Tongue (tissue), 2 donors: ENCODE results near the gene GUCY1B1. TPM values are rescaled to one million over a fixed set of nuclear protein-coding genes. Genes with fewer than 3 reads are reported as not detected.
"Not testable (repeated sequence)": the region's sequence is repeated elsewhere in the genome, so short reads cannot be mapped to it uniquely, and the experiment has no call there.

Experiments used
- DNase-seq: peaks from one replicate; pipeline ENCODE4 v3.0.0-alpha.2; 2015
- total RNA-seq: library from RNA; depleted of rRNA; stranded (reverse); fragments of >200 nt; gene quantifications from one replicate; pipeline ENCODE4 v1.2.3, GENCODE V29; 2014

Gene GUCY1B1
- total RNA-seq, 1 donor from 2014 or later = 26.6 TPM

DNA sequence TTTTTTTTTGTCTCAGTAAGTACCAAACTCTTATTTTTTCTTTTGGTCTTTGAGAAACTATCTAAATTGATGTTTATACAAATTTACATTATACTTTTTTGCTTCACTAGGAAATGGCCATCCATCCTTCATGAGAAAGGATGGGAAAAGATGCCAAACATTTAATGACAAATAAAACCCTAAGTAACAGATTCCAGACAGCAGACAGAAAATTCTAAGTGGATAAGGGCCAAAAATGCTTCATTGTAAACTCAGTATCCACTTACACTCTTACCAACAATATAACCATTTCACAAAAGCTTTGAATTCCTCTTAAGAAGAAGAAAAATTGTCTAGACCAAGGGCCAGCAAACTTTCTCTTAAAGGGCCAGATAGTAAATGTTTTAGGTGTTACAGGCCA, 3.5 kb downstream of the GUCY1B1 start:
- DNase-seq = peak; percentile 61

DNA sequence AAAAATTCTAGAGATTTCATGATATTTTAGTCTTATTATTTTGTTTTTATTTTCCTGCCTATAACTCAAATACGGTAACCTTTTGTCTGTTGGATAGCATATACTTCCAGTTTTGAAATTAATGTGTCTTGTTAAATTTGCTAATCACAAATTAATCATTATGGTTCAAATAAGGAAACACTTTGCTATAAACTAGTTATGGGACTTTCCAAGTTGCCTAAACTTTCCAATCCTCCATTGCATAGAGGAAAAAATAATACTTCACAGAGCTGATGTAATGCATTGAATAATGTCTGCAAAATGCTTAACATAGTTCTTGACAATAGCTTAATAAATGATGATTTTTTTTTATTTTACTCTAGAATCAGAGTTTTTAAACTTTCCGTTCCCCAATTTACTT, 4.7 kb downstream of the GUCY1B1 start:
- DNase-seq = no peak

DNA sequence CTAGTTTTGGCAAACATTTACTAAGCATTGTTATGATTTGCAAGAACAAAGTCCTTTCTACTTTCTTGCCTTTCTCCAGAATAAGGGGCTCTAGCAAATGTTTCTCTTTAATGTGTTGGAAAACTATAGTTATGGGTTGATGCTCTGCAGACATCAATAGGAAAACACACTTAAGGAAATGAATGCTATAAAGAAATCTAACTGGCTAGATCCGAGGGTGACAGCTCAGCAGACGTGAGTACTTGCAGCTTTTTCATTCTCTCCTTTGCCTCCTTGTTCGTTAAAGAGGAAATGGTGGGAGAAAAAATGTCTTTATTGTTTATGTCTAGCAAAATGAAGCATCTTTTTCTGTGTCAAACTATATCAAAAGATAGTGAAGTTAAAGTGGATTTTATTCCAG, 6.3 kb downstream of the GUCY1B1 start:
- no peak for DNase-seq

DNA sequence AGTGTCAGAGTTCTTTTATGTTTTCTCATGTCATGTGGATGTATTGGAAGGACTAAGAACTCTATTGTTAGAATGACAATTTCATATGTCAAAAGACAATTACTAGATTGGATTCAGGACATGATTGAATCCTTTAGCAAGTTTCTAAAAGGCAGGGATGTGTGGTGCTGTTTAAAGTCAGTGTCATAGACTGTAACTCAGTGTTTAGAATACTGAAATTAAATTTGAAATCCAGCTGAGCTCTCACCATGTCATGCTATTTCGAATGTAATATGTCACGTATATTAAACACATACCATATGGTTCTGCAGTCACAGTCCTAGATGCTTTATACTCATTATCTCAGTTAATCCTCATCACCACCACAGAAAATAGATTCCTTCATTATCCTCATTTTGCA, 7.8 kb downstream of the GUCY1B1 start:
- DNase-seq = peak; percentile 27

DNA sequence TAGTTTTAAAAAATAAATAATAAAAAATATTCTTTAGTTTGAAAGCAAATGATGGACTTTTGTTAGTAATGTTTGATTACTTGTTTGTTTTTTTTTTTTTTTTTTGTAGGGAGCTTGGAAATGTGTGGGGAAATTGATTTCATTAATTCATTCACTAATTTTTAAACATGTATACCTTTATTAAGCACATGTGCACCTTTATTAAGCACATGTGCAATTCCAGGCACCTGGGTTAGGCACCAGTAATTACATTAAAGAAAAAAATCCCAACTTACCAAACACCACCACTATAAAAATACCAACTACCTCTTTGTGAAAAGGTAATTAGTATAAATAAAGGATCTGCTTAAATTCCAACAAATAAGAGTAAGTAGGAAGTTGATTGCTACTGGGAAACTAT, 9.5 kb downstream of the GUCY1B1 start:
- DNase-seq = no peak

DNA sequence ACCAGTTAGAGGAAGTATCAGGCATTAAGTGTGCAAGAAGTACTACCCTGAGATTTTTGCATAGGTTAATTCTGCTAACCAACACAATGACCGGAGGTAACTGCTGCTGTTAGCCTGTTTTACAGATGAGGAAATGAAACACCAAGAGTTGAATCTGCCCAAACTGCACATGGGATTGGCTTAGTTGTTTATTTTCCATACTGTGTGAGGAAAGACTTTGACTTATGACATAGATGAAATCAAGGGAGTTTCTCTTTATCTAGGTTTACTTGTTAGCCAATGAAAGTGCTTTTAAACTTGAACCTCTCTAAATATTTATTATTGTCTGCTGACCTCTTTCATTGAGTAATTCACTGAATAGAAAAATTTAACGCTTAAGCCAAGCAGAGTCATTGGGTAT, 10.3 kb downstream of the GUCY1B1 start:
- no peak for DNase-seq

DNA sequence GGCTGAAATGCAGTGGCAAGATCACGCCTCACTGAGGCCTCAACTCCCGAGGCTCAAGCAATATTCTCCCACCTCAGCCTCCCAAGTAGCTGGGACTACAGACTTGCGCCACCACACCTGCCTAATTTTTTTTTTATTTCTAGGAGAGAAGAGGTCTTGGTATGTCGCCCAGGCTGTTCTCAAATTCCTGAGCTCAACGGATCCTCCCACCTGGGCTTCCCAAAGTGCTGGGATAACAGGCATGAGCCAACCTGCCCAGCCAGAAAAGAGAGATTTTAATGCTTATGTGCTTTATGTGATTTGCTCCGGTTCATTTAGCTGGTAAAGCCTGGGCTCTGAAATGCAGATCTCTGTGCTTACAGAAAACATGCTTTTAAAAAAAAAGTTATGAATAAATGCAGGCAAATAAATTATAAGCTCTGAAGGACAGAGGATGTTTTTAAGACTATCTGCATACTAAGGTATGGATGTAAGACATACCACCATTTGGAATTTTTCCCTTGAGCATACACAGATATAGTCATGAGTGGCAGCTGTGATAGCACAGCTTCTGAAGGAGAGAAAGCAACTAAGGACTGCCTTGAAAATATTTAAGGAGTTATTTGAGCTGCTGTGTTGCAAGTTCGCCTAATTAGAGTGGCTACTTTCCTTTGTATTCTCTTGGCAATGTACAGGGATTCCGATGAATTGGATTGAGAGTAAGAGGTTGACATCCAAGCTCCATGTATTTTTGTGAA, 13.8 kb downstream of the GUCY1B1 start:
- peak; percentile 39 for DNase-seq

DNA sequence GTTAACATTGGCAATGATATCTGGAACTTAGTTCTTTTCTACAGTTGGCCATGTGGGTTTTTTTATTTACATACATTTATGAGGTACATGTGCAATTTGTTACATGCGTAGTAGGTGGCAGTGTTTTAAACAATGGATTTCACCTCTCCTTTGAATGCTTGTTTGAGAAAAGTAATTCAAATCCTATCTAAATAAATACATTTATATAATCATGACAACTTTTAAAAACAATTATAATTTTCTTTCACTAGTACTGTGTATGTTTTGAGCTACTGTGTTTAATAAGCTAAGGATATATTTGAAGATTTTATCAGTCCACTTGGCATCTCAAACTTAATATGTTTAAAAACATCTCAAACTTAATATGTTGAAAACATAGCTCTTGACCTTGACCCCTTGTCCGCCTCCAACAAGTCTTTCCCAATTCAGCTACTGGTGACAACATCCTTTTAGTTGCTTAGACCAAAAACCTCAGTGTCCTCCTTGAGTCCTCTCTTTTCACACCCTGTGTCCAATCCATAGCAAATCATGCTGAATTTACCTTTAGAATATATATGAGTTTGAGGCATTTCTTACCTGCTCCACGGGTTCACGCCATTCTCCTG, 14.5 kb downstream of the GUCY1B1 start:
- no peak for DNase-seq

DNA sequence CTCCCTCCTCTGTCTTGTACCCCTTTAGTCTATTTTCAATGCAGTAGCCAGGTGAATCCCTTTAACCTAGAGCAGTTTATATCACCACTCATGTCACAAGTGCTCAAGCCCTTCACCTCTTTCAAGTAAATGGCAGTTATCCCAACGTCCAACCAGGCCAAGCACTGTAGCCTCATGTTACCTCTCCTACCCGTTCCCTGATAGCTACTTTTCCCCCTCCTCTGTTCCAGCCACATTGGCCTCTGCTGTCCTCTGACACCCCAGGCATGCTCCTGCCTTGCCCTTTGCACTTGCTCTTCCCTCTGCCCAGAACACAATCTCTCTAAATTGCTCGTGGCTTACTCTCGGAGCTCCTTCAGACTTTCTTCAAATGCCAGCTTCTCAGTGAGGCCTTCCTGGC, 15.2 kb downstream of the GUCY1B1 start:
- DNase-seq = no peak

DNA sequence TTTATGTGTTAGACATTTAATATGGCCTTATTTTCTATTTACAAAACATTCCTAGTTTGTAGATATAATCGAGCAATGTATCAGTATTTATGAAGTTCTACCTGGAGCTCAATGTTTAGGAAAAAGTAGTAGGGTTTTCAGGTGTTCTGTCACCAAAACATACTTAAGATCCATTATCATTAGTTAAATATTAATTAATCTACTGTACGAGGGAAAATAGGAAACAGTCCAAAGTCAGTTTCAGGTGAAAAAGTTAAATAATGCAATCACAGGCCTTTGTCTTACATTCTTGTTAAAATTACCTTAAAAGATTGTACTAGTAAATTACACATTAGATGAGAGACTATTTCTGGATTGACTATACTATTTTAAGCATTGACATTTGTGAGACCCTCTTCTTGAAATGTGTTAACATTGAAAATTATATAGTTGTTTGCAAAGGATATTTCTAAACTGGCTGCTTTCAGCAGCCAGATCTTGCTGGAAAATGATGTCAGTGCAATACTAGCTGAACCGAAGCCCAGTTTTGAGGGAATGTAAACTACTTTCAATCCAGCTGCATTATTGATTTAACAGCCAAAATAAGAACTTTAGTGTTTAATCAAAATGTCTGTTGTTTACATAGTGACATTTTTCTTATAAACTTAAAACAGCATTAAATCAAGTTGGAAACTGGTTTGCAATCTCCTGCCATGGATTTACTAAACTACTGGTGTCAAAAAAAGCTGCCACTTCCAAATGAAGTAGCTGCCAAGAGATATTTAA, 19.3 kb downstream of the GUCY1B1 start:
- peak; percentile 90 for DNase-seq

DNA sequence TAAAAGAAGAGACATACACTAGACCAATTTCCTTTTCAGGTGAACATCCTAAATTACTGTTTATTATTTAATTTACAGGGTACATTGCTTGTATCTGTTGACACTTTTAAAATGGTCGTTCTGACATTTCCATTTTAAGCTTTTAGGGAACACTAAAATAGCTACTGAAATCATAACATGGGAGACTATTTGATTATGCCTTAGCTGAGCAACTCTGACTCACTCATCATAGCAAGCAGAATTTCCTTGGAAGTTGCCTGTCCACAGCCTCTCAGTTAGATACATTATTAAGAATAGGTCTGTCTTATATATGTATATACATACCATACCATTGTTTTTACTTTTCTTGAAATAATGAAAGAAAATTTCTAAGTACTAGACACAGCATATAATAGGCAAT, 22.0 kb downstream of the GUCY1B1 start:
- no peak for DNase-seq

DNA sequence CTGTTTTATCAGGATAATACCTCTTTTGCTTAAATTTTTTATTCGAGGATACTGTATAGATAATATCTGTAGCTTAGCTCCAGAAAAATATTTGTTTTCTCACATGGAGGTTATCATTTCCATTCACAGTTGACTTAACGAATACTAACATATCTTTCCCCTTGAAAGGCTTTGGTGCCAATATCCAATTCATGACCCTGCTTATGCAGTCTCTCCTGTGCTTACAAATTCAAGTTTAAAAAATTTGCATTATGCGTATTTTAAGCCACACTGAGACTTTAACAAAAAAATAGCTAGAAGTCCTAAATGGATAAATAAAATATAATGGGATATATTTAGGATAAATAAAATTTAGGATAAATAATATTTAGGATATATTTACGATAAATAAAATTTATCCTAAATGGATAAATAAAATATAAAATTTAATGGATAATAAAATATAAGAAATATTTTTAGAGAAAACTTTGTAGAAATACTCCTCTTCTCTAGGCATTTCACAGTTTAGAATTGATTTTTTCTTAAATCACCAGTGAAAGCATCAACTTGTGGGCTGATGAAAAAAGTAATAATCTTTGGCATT, 22.5 kb downstream of the GUCY1B1 start:
- DNase-seq = no peak

DNA sequence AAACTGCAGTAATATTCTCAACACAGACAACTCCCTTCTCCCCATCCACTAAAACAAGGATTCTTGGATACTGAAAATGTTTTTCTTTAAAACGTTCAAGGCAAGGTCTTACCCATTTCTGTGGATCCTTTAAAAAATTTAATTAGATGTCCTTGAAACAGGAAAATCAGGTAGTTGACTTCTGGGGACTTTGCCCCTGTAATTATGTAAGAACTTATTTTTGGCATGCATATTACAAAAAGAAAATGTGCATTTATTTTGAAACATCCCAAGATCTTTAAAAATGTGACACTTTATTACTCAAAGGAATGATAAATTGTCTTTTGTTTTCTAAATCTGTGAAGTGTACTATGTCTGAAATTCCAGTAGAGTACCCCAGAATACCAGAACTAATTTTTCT, 25.8 kb downstream of the GUCY1B1 start:
- no peak for DNase-seq

DNA sequence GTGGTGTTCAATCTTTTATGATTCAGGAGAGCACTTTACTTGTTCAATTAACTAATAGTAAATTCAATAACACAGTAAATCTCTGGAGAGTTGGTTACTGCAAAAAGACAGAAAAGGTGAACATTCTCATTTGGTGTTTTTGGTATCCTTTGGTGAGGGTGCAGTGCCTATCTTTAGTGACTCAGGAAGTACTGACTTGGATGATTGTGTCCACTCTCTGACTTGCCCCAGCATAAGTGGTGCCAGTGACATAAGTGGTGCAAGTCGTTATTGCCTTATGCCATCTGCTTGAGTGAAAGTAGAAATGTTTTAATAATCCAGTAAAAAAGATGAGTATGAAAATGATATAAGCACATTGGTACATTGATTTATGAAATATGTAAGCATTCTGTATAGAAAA, 27.0 kb downstream of the GUCY1B1 start:
- DNase-seq = no peak

DNA sequence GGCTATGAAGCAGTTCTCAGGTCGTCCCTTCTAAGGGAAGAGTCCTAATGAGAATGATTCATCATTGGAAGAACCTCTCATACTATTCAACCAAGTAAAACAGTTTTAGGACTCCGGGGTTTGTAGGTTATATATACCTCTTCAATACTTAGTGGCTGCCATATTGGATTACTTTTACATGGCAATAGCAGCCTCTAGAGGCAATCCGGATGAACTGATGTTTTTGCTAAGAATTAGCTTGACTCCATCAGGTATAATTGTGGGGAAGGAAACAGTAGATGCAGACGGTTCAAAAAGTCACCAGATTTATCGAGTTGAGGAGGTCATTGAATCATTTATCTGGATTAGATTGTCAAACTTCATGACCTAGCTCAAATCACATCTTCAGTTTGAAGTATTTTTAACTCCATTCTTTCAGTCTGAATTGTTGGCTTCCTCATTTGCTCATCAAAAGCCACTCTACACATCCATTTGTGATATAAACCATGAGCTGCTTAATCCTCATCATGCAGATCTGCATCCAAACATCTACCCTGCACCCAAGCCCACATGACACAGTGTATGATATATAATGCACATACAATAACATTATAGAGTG, 28.4 kb downstream of the GUCY1B1 start:
- peak; percentile 59 for DNase-seq

DNA sequence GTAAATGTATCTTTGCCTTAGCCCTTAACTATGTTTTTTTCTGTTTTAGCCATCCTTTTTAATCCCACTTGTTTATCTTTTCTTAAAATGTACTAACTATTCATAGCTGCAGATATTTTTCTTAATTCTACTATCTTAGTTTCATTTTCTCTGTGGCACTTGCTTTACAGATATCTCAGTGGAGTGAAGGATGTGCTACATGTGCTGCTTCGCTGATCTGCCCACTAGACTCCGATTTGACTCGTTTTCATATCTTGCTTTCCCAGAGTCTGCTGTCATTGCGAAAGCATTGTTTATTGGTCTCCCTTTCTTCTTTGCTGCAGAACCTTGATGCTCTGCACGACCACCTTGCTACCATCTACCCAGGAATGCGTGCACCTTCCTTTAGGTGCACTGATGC, 30.6 kb downstream of the GUCY1B1 start:
- no peak for DNase-seq

DNA sequence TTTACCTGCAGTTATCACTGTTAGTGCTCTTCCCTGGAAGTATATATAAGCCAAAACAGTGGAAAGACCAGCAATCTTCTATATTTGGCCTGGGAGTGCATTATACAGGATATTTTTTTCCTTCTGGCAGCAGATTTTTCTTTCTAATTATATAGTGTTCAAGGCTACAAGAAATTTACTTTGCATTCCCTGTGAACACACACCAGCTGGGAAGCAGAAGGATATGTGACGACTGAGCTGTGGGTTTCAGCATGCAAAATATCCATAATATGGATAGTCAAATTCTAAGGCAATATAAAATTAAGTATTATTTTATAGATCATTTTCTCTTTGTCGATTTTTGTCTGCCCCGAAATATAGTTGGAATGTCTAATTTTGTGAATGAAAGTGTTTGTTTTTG, 31.2 kb downstream of the GUCY1B1 start:
- DNase-seq = no peak

DNA sequence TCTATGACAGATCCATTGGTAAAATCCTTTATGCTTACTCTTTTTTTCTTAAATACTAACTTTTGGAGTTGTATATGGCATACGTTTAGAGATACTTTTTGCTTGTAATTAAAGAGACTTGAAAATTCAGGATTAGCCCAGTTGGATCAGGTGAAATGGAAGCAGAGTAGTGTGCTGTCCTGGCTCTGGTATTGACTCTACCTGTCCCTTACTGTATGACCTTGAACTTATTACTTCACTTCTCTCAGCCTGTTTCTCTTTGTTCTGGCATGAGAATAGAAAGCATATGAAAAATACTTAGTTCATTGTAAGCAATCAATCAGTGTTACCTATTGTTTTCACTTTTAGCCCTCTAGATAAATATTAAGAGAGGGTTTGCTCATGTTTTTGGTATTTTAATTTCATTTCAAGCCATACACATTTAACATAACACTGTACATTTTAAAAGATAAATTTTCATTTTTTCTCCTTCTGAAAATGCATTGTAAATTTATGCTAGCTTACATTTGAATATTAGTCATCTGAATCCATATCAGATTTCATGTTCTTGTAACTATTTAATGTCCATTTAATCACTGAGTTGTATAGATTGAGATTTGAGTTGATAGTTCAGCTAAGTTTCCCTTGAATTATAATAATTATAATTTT, 35.9 kb downstream of the GUCY1B1 start:
- no peak for DNase-seq

DNA sequence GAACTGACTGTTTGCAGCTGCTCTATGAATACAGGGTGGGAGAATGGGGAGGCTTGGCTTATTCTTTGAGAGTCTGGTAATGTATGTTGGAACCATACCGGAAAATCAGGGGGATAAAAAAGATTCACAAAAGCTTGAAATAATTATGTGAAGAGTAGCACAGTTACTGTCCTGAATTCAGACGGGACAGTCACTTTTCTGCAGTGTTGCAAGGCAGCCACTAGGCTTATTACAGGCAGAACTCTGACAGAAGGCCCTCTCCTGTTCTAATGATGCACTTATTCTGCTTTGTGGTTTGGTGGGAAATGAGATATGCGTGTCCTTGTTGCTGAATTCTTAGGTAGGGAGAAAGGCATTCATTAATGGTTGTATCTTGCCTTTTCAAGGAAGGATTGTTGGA, 37.2 kb downstream of the GUCY1B1 start:
- DNase-seq = peak; percentile 83

DNA sequence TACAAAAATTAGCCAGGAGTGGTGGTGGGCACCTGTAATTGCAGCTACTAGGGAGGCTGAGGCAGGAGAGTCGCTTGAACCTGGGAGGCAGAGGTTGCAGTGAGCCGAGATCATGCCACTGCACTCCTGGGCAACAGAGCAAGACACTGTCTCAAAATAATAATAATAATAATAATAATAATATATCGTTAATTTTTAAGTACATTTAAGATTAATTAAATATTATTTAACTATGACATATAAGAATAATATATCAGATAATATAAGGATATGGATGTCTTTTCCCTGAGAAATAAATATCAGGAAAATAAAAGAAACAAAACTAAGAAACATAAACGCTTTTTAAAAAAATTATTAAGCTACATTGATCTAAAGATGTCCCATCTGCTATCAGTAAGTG, 38.8 kb downstream of the GUCY1B1 start:
- DNase-seq = not testable (repeated sequence)

DNA sequence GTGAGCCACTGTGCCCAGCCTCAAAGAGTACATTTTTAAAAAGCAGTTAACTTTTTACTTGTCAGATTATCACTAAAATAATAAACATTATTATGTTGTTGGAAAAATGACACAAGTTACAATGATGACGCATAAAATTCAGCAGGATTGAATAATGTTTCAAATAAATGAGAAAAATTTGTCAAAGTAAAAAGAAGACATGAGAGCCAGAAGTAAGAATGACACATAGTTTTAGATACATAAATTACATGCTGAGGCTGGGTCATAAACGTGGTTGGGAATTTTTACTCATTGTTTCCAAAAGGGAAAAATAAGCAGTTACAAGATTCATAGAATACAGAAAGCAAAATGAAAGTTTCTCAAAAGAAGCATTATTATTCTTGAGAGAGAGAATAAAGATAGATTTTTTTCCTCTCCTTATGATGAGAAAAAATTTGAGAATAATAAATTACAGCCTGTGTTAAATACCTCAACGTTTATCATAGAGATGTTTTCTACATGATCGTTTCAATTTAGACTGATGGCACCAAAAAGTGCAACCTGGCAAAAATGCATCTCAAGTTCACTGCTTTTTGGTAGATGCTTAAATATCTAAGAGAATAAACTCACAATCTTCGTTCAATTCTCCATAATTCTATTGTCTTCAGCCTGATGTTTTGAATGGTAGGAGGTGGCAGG, 40.4 kb downstream of the GUCY1B1 start:
- no peak for DNase-seq

DNA sequence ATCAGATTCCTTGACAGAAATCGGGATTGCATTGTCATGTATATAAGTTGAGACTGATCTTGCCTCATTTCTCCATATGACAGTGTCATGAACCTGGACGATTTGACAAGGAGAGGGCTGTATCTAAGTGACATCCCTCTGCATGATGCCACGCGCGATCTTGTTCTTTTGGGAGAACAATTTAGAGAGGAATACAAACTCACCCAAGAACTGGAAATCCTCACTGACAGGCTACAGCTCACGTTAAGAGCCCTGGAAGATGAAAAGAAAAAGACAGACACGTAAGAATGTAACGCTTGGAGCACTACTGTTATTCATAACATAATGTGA, 40.9 kb downstream of the GUCY1B1 start:
- DNase-seq = no peak
